LNCaP clone FGC (cell line): ENCODE data around the gene CRLF2.
"Not testable (repeated sequence)": the region's sequence is repeated elsewhere in the genome, so short reads cannot be mapped to it uniquely, and the experiment has no call there.

Experiments
- DNase-seq: peaks from one replicate; pipeline ENCODE4 v3.0.0-alpha.2; 2011; ENCODE audit warnings: low read depth
- H3K4me3 ChIP-seq: 2 replicates; pipeline ENCODE4 v1.5.1; 2011; ENCODE audit warnings: mild to moderate bottlenecking, low read depth, low read length, control low read depth
- TF ChIP-seq, protein P1 (sequence below): IDR thresholded peaks from 2 replicates; pipeline ENCODE4 v1.5.1; 2012; ENCODE audit warnings: mild to moderate bottlenecking; ENCODE audit not compliant: control insufficient read depth, insufficient read depth; ENCODE audit errors: extremely low read depth

Gene CRLF2

DNA sequence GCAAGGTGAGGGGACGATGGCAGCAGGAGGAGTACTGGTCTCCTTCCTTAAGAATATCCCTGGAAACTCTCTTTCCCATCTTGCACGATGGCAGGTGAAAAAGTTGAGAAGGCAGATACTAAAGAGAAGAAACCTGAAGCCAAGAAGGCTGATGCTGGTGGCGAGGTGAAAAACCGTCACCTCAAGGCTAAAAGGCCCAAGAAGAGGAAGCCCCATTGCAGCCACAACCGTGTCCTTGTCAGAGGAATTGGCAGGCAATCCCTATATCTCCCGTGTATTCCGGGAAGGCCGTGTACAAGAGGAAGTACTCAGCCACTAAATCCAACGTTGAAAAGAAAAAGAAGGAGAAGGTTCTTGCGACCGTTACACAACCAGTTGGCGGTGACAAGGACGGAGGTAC, 40.0 kb downstream of the CRLF2 start:
- TF ChIP-seq, protein P1, sequence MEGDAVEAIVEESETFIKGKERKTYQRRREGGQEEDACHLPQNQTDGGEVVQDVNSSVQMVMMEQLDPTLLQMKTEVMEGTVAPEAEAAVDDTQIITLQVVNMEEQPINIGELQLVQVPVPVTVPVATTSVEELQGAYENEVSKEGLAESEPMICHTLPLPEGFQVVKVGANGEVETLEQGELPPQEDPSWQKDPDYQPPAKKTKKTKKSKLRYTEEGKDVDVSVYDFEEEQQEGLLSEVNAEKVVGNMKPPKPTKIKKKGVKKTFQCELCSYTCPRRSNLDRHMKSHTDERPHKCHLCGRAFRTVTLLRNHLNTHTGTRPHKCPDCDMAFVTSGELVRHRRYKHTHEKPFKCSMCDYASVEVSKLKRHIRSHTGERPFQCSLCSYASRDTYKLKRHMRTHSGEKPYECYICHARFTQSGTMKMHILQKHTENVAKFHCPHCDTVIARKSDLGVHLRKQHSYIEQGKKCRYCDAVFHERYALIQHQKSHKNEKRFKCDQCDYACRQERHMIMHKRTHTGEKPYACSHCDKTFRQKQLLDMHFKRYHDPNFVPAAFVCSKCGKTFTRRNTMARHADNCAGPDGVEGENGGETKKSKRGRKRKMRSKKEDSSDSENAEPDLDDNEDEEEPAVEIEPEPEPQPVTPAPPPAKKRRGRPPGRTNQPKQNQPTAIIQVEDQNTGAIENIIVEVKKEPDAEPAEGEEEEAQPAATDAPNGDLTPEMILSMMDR: no peak
- no peak for DNase-seq

DNA sequence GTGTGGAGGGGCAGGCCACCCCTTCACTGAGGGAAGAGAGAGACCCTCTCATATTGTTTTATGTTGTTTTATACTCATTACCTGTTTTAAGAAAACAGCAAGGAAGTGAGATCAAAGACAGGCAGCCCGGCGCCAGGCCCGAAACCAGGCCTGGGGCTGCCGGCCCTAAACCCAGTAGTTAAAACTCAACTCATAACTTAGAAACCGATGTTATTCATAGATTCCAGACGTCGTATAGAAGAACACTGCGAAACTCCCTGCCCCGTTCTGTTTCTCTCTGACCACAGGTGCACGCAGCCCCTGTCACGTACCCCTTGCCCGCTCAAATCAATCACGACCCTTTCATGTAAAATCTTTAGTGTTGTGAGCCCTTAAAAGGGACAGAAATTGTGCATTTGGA, 40.5 kb downstream of the CRLF2 start:
- DNase-seq, H3K4me3 ChIP-seq: not testable (repeated sequence)

More for the DNA sequence above, 40.0 kb downstream of the CRLF2 start:
- H3K4me3 ChIP-seq: no peak overlapping the region

GRCh38 chrX:1170243-1170642, 42.2 kb downstream of the CRLF2 start:
- no peak overlapping the region for H3K4me3 ChIP-seq
- TF ChIP-seq, protein P1: no peak
- no peak for DNase-seq

GRCh38 chrX:1169189-1169588, 43.3 kb downstream of the CRLF2 start:
- DNase-seq: no peak
- no peak overlapping the region for H3K4me3 ChIP-seq
- TF ChIP-seq, protein P1: no peak

DNA sequence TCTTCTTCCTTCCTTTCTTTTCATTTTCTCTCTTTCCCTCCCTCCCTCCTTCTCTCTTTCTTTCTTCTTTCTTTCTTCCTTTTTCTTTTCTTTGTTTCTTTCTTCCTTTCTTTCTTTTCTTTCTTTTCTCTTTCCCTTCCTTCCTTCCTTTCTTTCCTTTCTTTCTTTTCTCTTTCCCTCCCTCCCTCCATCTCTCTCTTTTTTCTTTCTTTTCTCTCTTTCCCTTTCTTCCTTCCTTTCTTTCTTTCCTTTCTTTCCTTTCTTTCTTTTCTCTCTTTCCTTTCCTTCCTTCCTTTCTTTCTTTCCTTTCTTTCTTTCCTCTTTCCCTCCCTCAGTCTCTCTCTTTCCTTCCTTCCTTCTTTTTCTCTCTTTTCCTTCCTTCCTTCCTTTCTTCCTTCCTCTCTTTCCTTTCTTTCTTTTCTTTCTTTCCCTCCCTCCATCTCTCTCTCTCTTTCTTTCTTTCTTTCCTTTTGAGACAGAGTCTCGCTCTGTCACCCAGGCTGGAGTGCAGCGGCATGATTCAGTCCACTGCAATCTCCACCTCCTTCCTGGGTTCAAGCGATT, 44.4 kb downstream of the CRLF2 start:
- TF ChIP-seq, protein P1: no peak
- H3K4me3 ChIP-seq: no peak overlapping the region
- no peak for DNase-seq

DNA sequence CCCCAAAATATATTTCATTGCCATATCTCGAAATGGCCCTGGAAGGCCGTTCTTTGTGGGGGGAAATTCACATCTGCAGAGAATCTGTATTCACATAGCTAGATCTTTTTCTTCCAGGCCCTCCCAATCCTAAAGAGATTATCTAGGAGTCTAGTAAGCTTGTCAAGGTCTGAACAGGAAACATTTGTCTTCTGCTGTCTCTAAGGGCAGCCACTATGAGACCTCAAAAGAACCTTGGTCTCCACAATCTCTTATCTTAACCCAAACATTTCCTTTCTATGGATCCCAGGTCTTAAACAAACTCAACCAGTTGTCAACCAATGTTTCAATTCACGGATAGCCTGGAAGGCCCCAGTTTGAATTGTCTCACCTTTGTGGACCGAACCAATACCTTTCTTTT, 45.0 kb downstream of the CRLF2 start:
- no peak overlapping the region for H3K4me3 ChIP-seq
- no peak for DNase-seq
- TF ChIP-seq, protein P1: no peak

DNA sequence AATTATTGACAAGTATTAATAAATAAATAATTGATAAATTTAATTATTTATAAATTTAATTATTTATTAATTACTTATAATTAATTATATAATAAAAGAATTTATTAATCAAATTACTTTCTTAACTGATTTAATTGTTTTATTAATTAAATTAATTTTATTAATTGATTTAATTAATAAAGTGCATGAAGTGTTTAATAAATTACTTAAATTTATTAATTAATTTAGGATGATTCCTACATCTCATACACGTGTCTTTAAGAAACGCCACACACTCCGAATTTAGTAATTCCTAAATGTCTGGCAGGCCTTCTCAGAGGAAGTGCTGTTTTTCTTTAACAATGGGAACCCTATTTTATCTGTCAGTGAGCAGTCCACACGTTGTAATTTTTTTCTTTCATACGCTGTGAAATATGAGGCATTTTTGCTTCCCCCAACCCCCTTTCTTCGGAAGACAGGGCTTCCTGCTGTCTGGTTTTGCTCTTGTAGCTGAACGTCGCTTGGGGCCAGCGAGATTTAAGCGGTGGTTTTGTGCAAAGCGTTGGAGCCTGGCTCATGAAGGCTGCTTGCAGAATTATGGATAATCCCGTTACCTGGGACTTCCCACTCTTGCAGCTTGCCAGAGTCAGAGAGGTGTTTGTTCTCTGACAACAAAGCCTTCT, 46.8 kb downstream of the CRLF2 start:
- TF ChIP-seq, protein P1: no peak
- no peak overlapping the region for H3K4me3 ChIP-seq
- no peak for DNase-seq
